Loucy (cell line): ENCODE results near the gene SLC7A6OS.

Experiments
- EZH2phosphoT487 ChIP-seq: fragments of 200-600 bp; IDR thresholded peaks from 2 replicates; pipeline ENCODE4 v1.6.1; 2018; ENCODE audit warnings: antibody characterized with exemption, mild to moderate bottlenecking, moderate library complexity, borderline replicate concordance
- TF ChIP-seq, protein P1 (sequence below): fragments of 200-600 bp; sonication (generic); conservative IDR thresholded peaks from 2 replicates; pipeline ENCODE4 v1.5.1; 2014; ENCODE audit warnings: mild to moderate bottlenecking, antibody characterized with exemption, low read length

DNA sequence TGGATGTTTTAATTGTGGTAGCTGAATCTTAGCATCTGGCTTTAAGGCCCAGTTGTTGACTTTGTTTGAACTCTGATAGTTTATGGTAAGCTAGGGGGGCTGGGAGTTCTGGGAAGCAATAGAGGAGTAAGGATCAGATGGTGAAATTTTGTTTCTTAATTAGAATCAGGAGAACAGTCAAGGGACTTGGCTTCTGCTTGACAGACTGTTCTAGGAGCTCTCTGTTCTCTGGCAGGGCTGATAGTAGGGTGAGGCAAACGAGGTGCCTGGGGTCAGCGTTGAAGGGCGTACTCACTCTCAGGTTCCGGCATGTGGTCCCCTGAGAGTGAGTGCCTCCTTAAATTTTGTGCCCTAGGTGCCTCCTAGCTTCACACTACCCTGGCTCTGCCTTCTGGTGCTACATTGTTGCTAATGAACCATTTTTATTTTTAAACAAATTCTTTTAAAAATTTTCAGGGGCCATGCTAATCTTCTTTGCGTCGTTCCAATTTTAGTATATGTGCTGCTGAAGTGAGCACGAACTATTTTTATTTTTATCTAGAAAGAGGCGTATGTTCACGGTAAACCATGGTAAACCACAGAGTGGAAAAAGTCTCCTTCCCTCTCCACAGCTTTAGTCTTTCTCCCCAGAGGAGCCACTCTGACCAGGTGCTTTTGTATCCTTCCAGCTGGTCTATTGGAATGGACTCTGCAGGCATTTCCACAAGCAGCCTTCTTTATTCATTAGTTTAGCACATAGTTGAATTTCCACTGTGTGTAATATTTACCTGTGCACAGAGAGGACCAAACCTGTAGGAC is 26.7 kb downstream of the SLC7A6OS start:
- TF ChIP-seq, protein P1, sequence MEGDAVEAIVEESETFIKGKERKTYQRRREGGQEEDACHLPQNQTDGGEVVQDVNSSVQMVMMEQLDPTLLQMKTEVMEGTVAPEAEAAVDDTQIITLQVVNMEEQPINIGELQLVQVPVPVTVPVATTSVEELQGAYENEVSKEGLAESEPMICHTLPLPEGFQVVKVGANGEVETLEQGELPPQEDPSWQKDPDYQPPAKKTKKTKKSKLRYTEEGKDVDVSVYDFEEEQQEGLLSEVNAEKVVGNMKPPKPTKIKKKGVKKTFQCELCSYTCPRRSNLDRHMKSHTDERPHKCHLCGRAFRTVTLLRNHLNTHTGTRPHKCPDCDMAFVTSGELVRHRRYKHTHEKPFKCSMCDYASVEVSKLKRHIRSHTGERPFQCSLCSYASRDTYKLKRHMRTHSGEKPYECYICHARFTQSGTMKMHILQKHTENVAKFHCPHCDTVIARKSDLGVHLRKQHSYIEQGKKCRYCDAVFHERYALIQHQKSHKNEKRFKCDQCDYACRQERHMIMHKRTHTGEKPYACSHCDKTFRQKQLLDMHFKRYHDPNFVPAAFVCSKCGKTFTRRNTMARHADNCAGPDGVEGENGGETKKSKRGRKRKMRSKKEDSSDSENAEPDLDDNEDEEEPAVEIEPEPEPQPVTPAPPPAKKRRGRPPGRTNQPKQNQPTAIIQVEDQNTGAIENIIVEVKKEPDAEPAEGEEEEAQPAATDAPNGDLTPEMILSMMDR = no peak
- no peak for TF ChIP-seq EZH2phosphoT487
